ENCODE results near the gene KRT16. TPM values are rescaled to one million over a fixed set of nuclear protein-coding genes. Genes with fewer than 3 reads are reported as not detected.
A peak's percentile ranks its signal among the peaks of the same experiment; 100 is the strongest.
"Not testable (repeated sequence)": the region's sequence is repeated elsewhere in the genome, so short reads cannot be mapped to it uniquely, and the experiment has no call there.

The KRT16 gene
- total RNA-seq, 1 donor from 2014 or later: 5.5 TPM

- DNase-seq (ENCODE audit: low spot score): peak; percentile 82
Measured at GRCh38 chr17:41647940-41648410, 35.4 kb upstream of the KRT16 start.

GRCh38 chr17:41647038-41647813 lies 34.7 kb upstream of the KRT16 start:
- no peak for DNase-seq (ENCODE audit: low spot score)

- no peak for DNase-seq (ENCODE audit: low spot score)
Measured at GRCh38 chr17:41642252-41643156, 29.9 kb upstream of the KRT16 start.

- DNase-seq (ENCODE audit: low spot score): not testable (repeated sequence)
Measured at GRCh38 chr17:41640596-41640995, 28.0 kb upstream of the KRT16 start.

- DNase-seq (ENCODE audit: low spot score): no peak
Measured at GRCh38 chr17:41639492-41640473, 27.2 kb upstream of the KRT16 start.

- DNase-seq (ENCODE audit: low spot score): no peak
Measured at GRCh38 chr17:41638941-41639340, 26.4 kb upstream of the KRT16 start.

GRCh38 chr17:41638194-41638593 lies 25.6 kb upstream of the KRT16 start:
- no peak for DNase-seq (ENCODE audit: low spot score)

- DNase-seq (ENCODE audit: low spot score): no peak
Measured at GRCh38 chr17:41636652-41637051, 24.1 kb upstream of the KRT16 start.

- DNase-seq (ENCODE audit: low spot score): peak; percentile 35
Measured at GRCh38 chr17:41635121-41636097, 22.8 kb upstream of the KRT16 start.

GRCh38 chr17:41634639-41635038 lies 22.1 kb upstream of the KRT16 start:
- DNase-seq (ENCODE audit: low spot score): no peak

GRCh38 chr17:41633556-41634199 lies 21.1 kb upstream of the KRT16 start:
- no peak for DNase-seq (ENCODE audit: low spot score)

GRCh38 chr17:41632482-41633105 lies 20.0 kb upstream of the KRT16 start:
- no peak for DNase-seq (ENCODE audit: low spot score)

GRCh38 chr17:41631898-41632285 lies 19.3 kb upstream of the KRT16 start:
- no peak for DNase-seq (ENCODE audit: low spot score)

- no peak for DNase-seq (ENCODE audit: low spot score)
Measured at GRCh38 chr17:41631025-41631897, 18.7 kb upstream of the KRT16 start.

GRCh38 chr17:41629826-41630670 lies 17.5 kb upstream of the KRT16 start:
- DNase-seq (ENCODE audit: low spot score): no peak

GRCh38 chr17:41629316-41629715 lies 16.7 kb upstream of the KRT16 start:
- DNase-seq (ENCODE audit: low spot score): no peak

- DNase-seq (ENCODE audit: low spot score): not testable (repeated sequence)
Measured at GRCh38 chr17:41628621-41629255, 16.2 kb upstream of the KRT16 start.
